ENCODE results near the gene CDC20. TPM values are rescaled to one million over a fixed set of nuclear protein-coding genes. Genes with fewer than 3 reads are reported as not detected.

Gene CDC20
- total and polyA plus RNA-seq, 2 donors from 2014 or later, result 2.7 to 3.9 TPM

DNA sequence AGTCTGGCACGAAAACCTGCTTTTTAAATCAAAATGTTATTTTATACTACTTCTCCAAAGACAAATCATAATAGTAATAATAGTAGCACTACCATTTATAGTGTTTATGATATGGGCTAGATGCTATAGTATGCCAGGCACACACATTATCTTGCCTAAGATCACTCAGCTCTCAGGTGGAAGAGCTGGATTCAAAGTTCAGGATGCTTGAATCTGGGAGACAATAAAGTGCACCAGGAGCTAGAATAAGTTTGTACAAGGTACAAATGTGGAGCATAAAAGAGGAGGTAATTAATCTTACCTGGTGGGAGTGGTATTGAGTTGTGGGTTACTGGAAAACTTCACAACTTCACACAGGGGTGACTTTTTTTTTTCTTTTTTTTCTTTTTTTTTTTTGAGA, 19.1 kb downstream of the CDC20 start:
- Histone ChIP-seq H3K9me3 (ENCODE audit: control insufficient read depth in 2 of 3, insufficient read depth in 1 of 3, low read length in 3 of 3) (no peaks in the 10 kb centered on the region), H3K4me3 (ENCODE audit: low read length in 3 of 3) (no peak overlapping the region), H3K27me3 (ENCODE audit: control insufficient read depth, insufficient read depth, low read length) (no peaks in the 10 kb centered on the region), H3K27ac (ENCODE audit: low read depth in 2 of 2, low read length in 2 of 2) (no peak overlapping the region), H3K4me1 (ENCODE audit: control insufficient read depth in 2 of 3, insufficient read depth in 2 of 3, low read depth in 1 of 3, low read length in 3 of 3) (peaks cover 0 to 4% (median 0%) of the 10 kb centered on the region in 3 donors), H3K36me3 (ENCODE audit: control insufficient read depth in 2 of 3, insufficient read depth in 3 of 3, low read length in 3 of 3) (peaks cover 0 to 11% (median 1%) of the 10 kb centered on the region in 3 donors), H3K9ac (ENCODE audit: low read length in 3 of 3) (no peak overlapping the region)
- FAIRE-seq (no peak), DNase-seq (no peak)
- intact Hi-C loops (cut with DNase I), result no loop called here
- TF ChIP-seq, protein P1, sequence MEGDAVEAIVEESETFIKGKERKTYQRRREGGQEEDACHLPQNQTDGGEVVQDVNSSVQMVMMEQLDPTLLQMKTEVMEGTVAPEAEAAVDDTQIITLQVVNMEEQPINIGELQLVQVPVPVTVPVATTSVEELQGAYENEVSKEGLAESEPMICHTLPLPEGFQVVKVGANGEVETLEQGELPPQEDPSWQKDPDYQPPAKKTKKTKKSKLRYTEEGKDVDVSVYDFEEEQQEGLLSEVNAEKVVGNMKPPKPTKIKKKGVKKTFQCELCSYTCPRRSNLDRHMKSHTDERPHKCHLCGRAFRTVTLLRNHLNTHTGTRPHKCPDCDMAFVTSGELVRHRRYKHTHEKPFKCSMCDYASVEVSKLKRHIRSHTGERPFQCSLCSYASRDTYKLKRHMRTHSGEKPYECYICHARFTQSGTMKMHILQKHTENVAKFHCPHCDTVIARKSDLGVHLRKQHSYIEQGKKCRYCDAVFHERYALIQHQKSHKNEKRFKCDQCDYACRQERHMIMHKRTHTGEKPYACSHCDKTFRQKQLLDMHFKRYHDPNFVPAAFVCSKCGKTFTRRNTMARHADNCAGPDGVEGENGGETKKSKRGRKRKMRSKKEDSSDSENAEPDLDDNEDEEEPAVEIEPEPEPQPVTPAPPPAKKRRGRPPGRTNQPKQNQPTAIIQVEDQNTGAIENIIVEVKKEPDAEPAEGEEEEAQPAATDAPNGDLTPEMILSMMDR (IDR thresholded peaks at IDR 0.05; ENCODE audit: borderline replicate concordance, extremely low read depth, insufficient read depth), result no peak

GRCh38 chr1:43379476-43379875, 20.7 kb downstream of the CDC20 start:
- Histone ChIP-seq H3K36me3 (ENCODE audit: control insufficient read depth in 2 of 3, insufficient read depth in 3 of 3, low read length in 3 of 3) (peaks cover 0 to 25% (median 18%) of the 10 kb centered on the region in 3 donors), H3K27me3 (ENCODE audit: control insufficient read depth, insufficient read depth, low read length) (no peaks in the 10 kb centered on the region), H3K27ac (ENCODE audit: low read depth in 2 of 2, low read length in 2 of 2) (no peak overlapping the region), H3K9me3 (ENCODE audit: control insufficient read depth in 2 of 3, insufficient read depth in 1 of 3, low read length in 3 of 3) (no peaks in the 10 kb centered on the region), H3K4me1 (ENCODE audit: control insufficient read depth in 2 of 3, insufficient read depth in 2 of 3, low read depth in 1 of 3, low read length in 3 of 3) (no peaks in the 10 kb centered on the region), H3K9ac (ENCODE audit: low read length in 3 of 3) (no peak overlapping the region), H3K4me3 (ENCODE audit: low read length in 3 of 3) (no peak overlapping the region)
- FAIRE-seq, result no peak
- no peak for DNase-seq
- TF ChIP-seq, protein P1 (IDR thresholded peaks at IDR 0.05; ENCODE audit: borderline replicate concordance, extremely low read depth, insufficient read depth), result no peak
- intact Hi-C loops (cut with DNase I), result no loop called here

DNA sequence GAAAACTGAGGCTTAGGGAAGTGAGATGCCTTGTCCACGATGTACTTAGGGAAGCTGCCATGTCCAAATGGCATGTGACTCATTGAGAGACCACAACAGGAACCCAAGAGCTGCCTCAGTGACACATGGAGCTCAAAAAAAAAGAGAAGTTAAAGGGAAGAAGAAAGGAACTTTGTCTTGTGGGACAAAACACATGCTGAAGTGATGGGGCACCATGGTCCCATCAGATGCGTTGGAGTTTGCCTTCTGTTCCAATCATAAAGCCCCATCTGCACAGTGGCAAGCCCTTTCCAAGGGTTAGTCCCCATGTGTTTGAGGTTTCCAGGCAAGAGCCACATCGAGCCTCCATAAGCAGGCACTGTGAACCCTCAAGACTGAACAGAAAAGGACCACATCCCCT, 22.8 kb downstream of the CDC20 start:
- H3K27me3 ChIP-seq (ENCODE audit: control insufficient read depth, insufficient read depth, low read length), result no peaks in the 10 kb centered on the region
- no peak overlapping the region for H3K9ac ChIP-seq (ENCODE audit: low read length in 3 of 3)
- no peak for DNase-seq
- no peak overlapping the region for H3K4me3 ChIP-seq (ENCODE audit: low read length in 3 of 3)
- intact Hi-C loops (cut with DNase I), result no loop called here
- no peak overlapping the region for H3K27ac ChIP-seq (ENCODE audit: low read depth in 2 of 2, low read length in 2 of 2)
- H3K9me3 ChIP-seq (ENCODE audit: control insufficient read depth in 2 of 3, insufficient read depth in 1 of 3, low read length in 3 of 3), result no peaks in the 10 kb centered on the region
- no peaks in the 10 kb centered on the region for H3K4me1 ChIP-seq (ENCODE audit: control insufficient read depth in 2 of 3, insufficient read depth in 2 of 3, low read depth in 1 of 3, low read length in 3 of 3)
- no peak for FAIRE-seq
- H3K36me3 ChIP-seq (ENCODE audit: control insufficient read depth in 2 of 3, insufficient read depth in 3 of 3, low read length in 3 of 3), result peaks cover 8 to 46% (median 39%) of the 10 kb centered on the region in 3 donors
- TF ChIP-seq, protein P1 (IDR thresholded peaks at IDR 0.05; ENCODE audit: borderline replicate concordance, extremely low read depth, insufficient read depth), result no peak

Data from kidney (tissue), 14 donors.